GM12892 (cell line): ENCODE results near the gene IGF1R.

Experiments used
- DNase-seq: peaks from one replicate; pipeline ENCODE4 v3.0.0; 2011; ENCODE audit not compliant: insufficient read length
- FAIRE-seq: peaks from 2 replicates; lab custom pipeline; 2011; peaks lifted over from hg19 to GRCh38; lab: Jason Lieb, UNC
- POLR2A ChIP-seq: IDR thresholded peaks from 2 replicates; pipeline ENCODE4 v1.6.1; 2011; ENCODE audit warnings: low read depth, low read length, control low read depth
- POLR2AphosphoS5 ChIP-seq: IDR thresholded peaks from 2 replicates; pipeline ENCODE4 v1.6.1; 2011; ENCODE audit warnings: low read depth, low read length, control low read depth
- TAF1 ChIP-seq: IDR thresholded peaks from 2 replicates; pipeline ENCODE4 v1.6.1; 2011; ENCODE audit warnings: low read depth, mild to moderate bottlenecking, control low read depth, low read length, borderline replicate concordance

The IGF1R gene

GRCh38 chr15:98853617-98854420, 205.5 kb downstream of the IGF1R start:
- DNase-seq (no peak), FAIRE-seq (no peak)
- no peak for TF ChIP-seq POLR2AphosphoS5

- FAIRE-seq = no peak
- no peak for TF ChIP-seq POLR2AphosphoS5
- no peak for TF ChIP-seq TAF1
- TF ChIP-seq POLR2A = no peak
Observed at GRCh38 chr15:98854496-98854895, 206.2 kb downstream of the IGF1R start.

GRCh38 chr15:98855067-98855814, 206.9 kb downstream of the IGF1R start:
- no peak for FAIRE-seq
- no peak for TF ChIP-seq POLR2A
- TF ChIP-seq POLR2AphosphoS5 = no peak
- TF ChIP-seq TAF1 = no peak
- no peak for DNase-seq

More at GRCh38 chr15:98854496-98854895, 206.2 kb downstream of the IGF1R start:
- DNase-seq = no peak

- TF ChIP-seq POLR2AphosphoS5 (no peak), TAF1 (no peak), POLR2A (no peak)
- FAIRE-seq = no peak
- DNase-seq = no peak
Observed at GRCh38 chr15:98855815-98856531, 207.6 kb downstream of the IGF1R start.

GRCh38 chr15:98856532-98856907, 208.2 kb downstream of the IGF1R start:
- no peak for FAIRE-seq
- TF ChIP-seq POLR2AphosphoS5 (no peak), POLR2A (no peak), TAF1 (no peak)
- DNase-seq = no peak

GRCh38 chr15:98858610-98859023, 210.3 kb downstream of the IGF1R start:
- TF ChIP-seq POLR2AphosphoS5 (no peak), POLR2A (no peak), TAF1 (no peak)
- no peak for DNase-seq
- FAIRE-seq = no peak

- TF ChIP-seq TAF1 = no peak
- FAIRE-seq (no peak), DNase-seq (no peak)
Observed at GRCh38 chr15:98859149-98859548, 210.8 kb downstream of the IGF1R start.

- no peak for FAIRE-seq
- no peak for TF ChIP-seq POLR2A
- TF ChIP-seq TAF1 = no peak
- TF ChIP-seq POLR2AphosphoS5 = no peak
- no peak for DNase-seq
Observed at GRCh38 chr15:98860281-98861041, 212.1 kb downstream of the IGF1R start.

GRCh38 chr15:98861188-98861587, 212.8 kb downstream of the IGF1R start:
- no peak for TF ChIP-seq POLR2AphosphoS5
- no peak for TF ChIP-seq POLR2A
- no peak for TF ChIP-seq TAF1
- no peak for DNase-seq
- no peak for FAIRE-seq

GRCh38 chr15:98863983-98864382, 215.6 kb downstream of the IGF1R start:
- no peak for TF ChIP-seq TAF1
- TF ChIP-seq POLR2AphosphoS5 = no peak
- TF ChIP-seq POLR2A = no peak
- no peak for FAIRE-seq

More at GRCh38 chr15:98863983-98864382, 215.6 kb downstream of the IGF1R start:
- no peak for DNase-seq
